Heart left ventricle (tissue), 16 donors: ENCODE data around the gene PLEKHM3. TPM values are rescaled to one million over a fixed set of nuclear protein-coding genes. Genes with fewer than 3 reads are reported as not detected.

ENCODE experiments used
- ATAC-seq, 4 donors: fragments of 200-7000 bp; cut with Tn5 transposase; one replicate each; pipeline ENCODE4 v1.9.1; 2020 to 2022; ENCODE audit warnings: moderate library complexity in 4 of 4, mild to moderate bottlenecking in 3 of 4, moderate number of reproducible peaks in 1 of 4
- DNase-seq, 5 donors: peaks; one replicate each; pipeline ENCODE4 v3.0.0-alpha.2; 2020
- H3K27ac ChIP-seq, 12 donors: fragments of 200-600 bp; sonication (generic) in 4 of 12; one replicate each; pipeline versions ENCODE4 v1.5.0 to v1.8.0; 2016 to 2022; ENCODE audit warnings: mild to moderate bottlenecking in 2 of 12
- H3K27me3 ChIP-seq, 9 donors: fragments of 200-600 bp; sonication (generic) in 2 of 9; one replicate each; pipeline versions ENCODE4 v1.5.1 to v1.8.0; 2016 to 2022; ENCODE audit warnings: mild to moderate bottlenecking in 3 of 9
- H3K36me3 ChIP-seq, 9 donors: fragments of 200-600 bp; sonication (generic) in 2 of 9; one replicate each; pipeline versions ENCODE4 v1.5.0 to v1.8.0; 2018 to 2022; ENCODE audit warnings: mild to moderate bottlenecking in 2 of 9
- H3K4me1 ChIP-seq, 12 donors: fragments of 200-600 bp; sonication (generic) in 4 of 12; one replicate each; pipeline versions ENCODE4 v1.5.0 to v1.8.0; 2016 to 2022; ENCODE audit warnings: mild to moderate bottlenecking in 3 of 12
- H3K4me3 ChIP-seq, 12 donors: fragments of 200-600 bp; sonication (generic) in 4 of 12; one replicate each; pipeline versions ENCODE4 v1.5.0 to v1.8.0; 2017 to 2022; ENCODE audit warnings: mild to moderate bottlenecking in 9 of 12, moderate library complexity in 4 of 12
- H3K9me3 ChIP-seq, 12 donors: fragments of 200-600 bp; sonication (generic) in 4 of 12; one replicate each; pipeline versions ENCODE4 v1.5.0 to v1.8.0; 2016 to 2022; ENCODE audit warnings: mild to moderate bottlenecking in 1 of 12
- CTCF ChIP-seq, 12 donors: fragments of 200-600 bp; sonication (generic) in 4 of 12; IDR thresholded peaks; one replicate each; pipeline versions ENCODE4 v1.5.0 to v1.8.0; 2018 to 2022; ENCODE audit warnings: antibody characterized with exemption in 12 of 12, mild to moderate bottlenecking in 5 of 12
- POLR2A ChIP-seq, 2 donors: fragments of 450-650 bp; IDR thresholded peaks; one replicate each; pipeline ENCODE4 v1.6.1; 2017; ENCODE audit warnings: antibody characterized with exemption in 2 of 2, mild to moderate bottlenecking in 2 of 2, moderate library complexity in 2 of 2
- WGBS, 4 donors: extraction: QIAGEN DNeasy Blood & Tissue Kit in 2 of 4; methylation state at CpG; one replicate each; pipeline versions ENCODE4 v1.1.5 to v1.1.7; 2013 to 2018; 5-methylcytosine and 5-hydroxymethylcytosine counted together
- intact Hi-C, 10 donors: fragments of 100-400 bp; cut with DNase I; formaldehyde crosslinking; loops; one replicate each; pipeline versions ENCODE4 v1.11.1 to v1.14.2; 2022
- polyA plus RNA-seq, 2 donors: library from polyadenylated mRNA; stranded (reverse); fragments of 200-250 nt; gene quantifications; one replicate each; pipeline ENCODE4 v1.2.3, GENCODE V29; 2013
- total RNA-seq, 9 donors: library from RNA; depleted of rRNA in 2 of 9; stranded (reverse); fragments of >200 nt in 2 of 9; fragmentation: NEBNext Ultra II Directional in 3 of 9; extraction: Animal tissue kit (Norgen Biotek cat#: 25700) in 3 of 9; gene quantifications; one replicate each; pipeline versions ENCODE4 v1.1.0 to v1.2.4, GENCODE V29; 2016 to 2023
- donor health status: ischemic (EF 13 %, LVEDD 7.1; RV severe dilation, severe dysfunction).
- donor health status: healthy with polysubstance abuse.
- donor health status: DM: no; HTN: yes; CAD: no.
- donor health status: DM: no; HTN: no; CAD: no.
- donor health status: ischemic (EF 25% LVEDD 6.9; RV normal size, moderate dysfunction).
- donor health status: ischemic (EF 25% LVEDD 5.7; RV mildly dilated, moderate dysfunction).
- donor health status: healthy.
- donor health status: DM: yes; HTN: yes; CAD: no.
- donor health status: ischemic (EF 35%, LVEDD 5.7; RV mildly dilated, moderate dysfunction).
- donor health status: nonischemic (EF 11% LVEDD 7.7; RV severe dilation, severe dysfunction).
- donor health status: DM: yes; HTN: yes; CAD: no.
- donor health status: PGD.
- donor health status: ischemic (EF 29% LVEDD 5.4; RV normal size, mild dysfunction).
- donor health status: nonischemic (EF 23%, LVEDD 6.1; RV moderate dilation, normal function).

The PLEKHM3 gene
- total and polyA plus RNA-seq, 11 donors: 5.2 to 28.3 (median 17.0) TPM

- DNase-seq (no peak), ATAC-seq (no peak)
- no peak for TF ChIP-seq CTCF (IDR thresholded peaks at IDR 0.05)
- no peak for TF ChIP-seq POLR2A (IDR thresholded peaks at IDR 0.05)
- Histone ChIP-seq H3K27me3 (no peaks in the 10 kb centered on the region), H3K4me1 (peaks cover 0 to 19% (median 9%) of the 10 kb centered on the region in 12 donors), H3K27ac (no peak overlapping the region), H3K4me3 (no peak overlapping the region), H3K36me3 (peaks cover 0 to 7% (median 0%) of the 10 kb centered on the region in 9 donors), H3K9me3 (no peaks in the 10 kb centered on the region)
- intact Hi-C loops: loop anchor here in 9 of 10 donors (2.0 to 5.0 kb wide), 3 partner anchors 202 to 224 kb away; partner anchors contain the start of gene FZD5 (in 4 of the 9)
These were observed 54.5 kb downstream of the PLEKHM3 start for GRCh38 chr2:207970826-207971180.

- H3K4me1 ChIP-seq: peaks cover 0 to 19% (median 9%) of the 10 kb centered on the region in 12 donors
- H3K36me3 ChIP-seq: peaks cover 0 to 4% (median 0%) of the 10 kb centered on the region in 9 donors
- 62 to 71% (median 67%) methylated on average over 3 of the region's 3 CpGs for WGBS, 4 donors
- H3K4me3 ChIP-seq: no peak overlapping the region
- no peaks in the 10 kb centered on the region for H3K9me3 ChIP-seq
- no peak overlapping the region for H3K27ac ChIP-seq
- H3K27me3 ChIP-seq: no peaks in the 10 kb centered on the region
- DNase-seq (no peak), ATAC-seq (no peak)
- no peak for TF ChIP-seq CTCF (IDR thresholded peaks at IDR 0.05)
- no peak for TF ChIP-seq POLR2A (IDR thresholded peaks at IDR 0.05)
- intact Hi-C loops: loop anchor here in 9 of 10 donors (2.0 to 5.0 kb wide), 3 partner anchors 201 to 223 kb away; partner anchors contain the start of gene FZD5 (in 4 of the 9)
These were observed 55.0 kb downstream of the PLEKHM3 start for GRCh38 chr2:207970147-207970825.

GRCh38 chr2:207969249-207969648 lies 56.1 kb downstream of the PLEKHM3 start:
- H3K9me3 ChIP-seq: no peaks in the 10 kb centered on the region
- H3K4me1 ChIP-seq: peaks cover 0 to 19% (median 9%) of the 10 kb centered on the region in 12 donors
- ATAC-seq (no peak), DNase-seq (no peak)
- WGBS, 4 donors: 88 to 95% (median 94%) methylated on average over 2 of the region's 2 CpGs
- H3K4me3 ChIP-seq: no peak overlapping the region
- TF ChIP-seq POLR2A (IDR thresholded peaks at IDR 0.05) (no peak), CTCF (IDR thresholded peaks at IDR 0.05) (no peak)
- intact Hi-C loops: loop anchor here in 1 of 10 donors (5.0 kb wide), 1 partner anchor 202 kb away; the partner anchor contains the start of gene FZD5
- H3K27ac ChIP-seq: no peak overlapping the region
- H3K27me3 ChIP-seq: no peaks in the 10 kb centered on the region
- H3K36me3 ChIP-seq: no peaks in the 10 kb centered on the region

GRCh38 chr2:207967121-207967520 lies 58.2 kb downstream of the PLEKHM3 start:
- H3K27me3 ChIP-seq: no peaks in the 10 kb centered on the region
- H3K9me3 ChIP-seq: peaks cover 0 to 3% (median 0%) of the 10 kb centered on the region in 12 donors
- DNase-seq (no peak), ATAC-seq (no peak)
- H3K27ac ChIP-seq: no peak overlapping the region
- no peak overlapping the region for H3K4me3 ChIP-seq
- H3K4me1 ChIP-seq: peaks cover 0 to 16% (median 6%) of the 10 kb centered on the region in 12 donors
- intact Hi-C loops: loop anchor here in 1 of 10 donors (5.0 kb wide), 1 partner anchor 200 kb away; the partner anchor contains the start of gene FZD5
- 72 to 87% (median 82%) methylated on average over 3 of the region's 3 CpGs for WGBS, 4 donors
- no peak for TF ChIP-seq CTCF (IDR thresholded peaks at IDR 0.05)
- no peak for TF ChIP-seq POLR2A (IDR thresholded peaks at IDR 0.05)
- peaks cover 0 to 4% (median 0%) of the 10 kb centered on the region in 9 donors for H3K36me3 ChIP-seq
